Measurements from ENCODE around the gene BCL11A. TPM values are rescaled to one million over a fixed set of nuclear protein-coding genes. Genes with fewer than 3 reads are reported as not detected.

BCL11A gene
- total RNA-seq, 1 experiment from 2014 or later, result 91.4 TPM

GRCh38 chr2:60596411-60596810 lies 43.0 kb upstream of the BCL11A start:
- Histone ChIP-seq H2BK120ac (ENCODE audit: low read depth, low read length, poor library complexity, severe bottlenecking) (no peak overlapping the region), H4K91ac (ENCODE audit: insufficient read length, low read depth, low read length) (no peak overlapping the region), H3K9ac (ENCODE audit: extremely low read depth, insufficient read length, low read length) (no peak overlapping the region), H3K79me2 (ENCODE audit: insufficient read depth, low read length) (no peaks in the 10 kb centered on the region), H3K14ac (ENCODE audit: insufficient read depth, low read length) (no peak overlapping the region), H4K20me1 (ENCODE audit: control insufficient read depth, insufficient read depth, insufficient read length) (no peaks in the 10 kb centered on the region), H3K4ac (ENCODE audit: low read depth, low read length) (no peak overlapping the region), H4K5ac (ENCODE audit: insufficient read length, low read depth, low read length) (no peak overlapping the region), H3K9me3 (ENCODE audit: control insufficient read depth, low read depth, low read length) (no peaks in the 10 kb centered on the region), H3T11ph (ENCODE audit: low read length) (no peak overlapping the region), H3K23me2 (ENCODE audit: insufficient read length, low read depth, low read length, poor library complexity, severe bottlenecking) (no peaks in the 10 kb centered on the region), H3K27ac (ENCODE audit: insufficient read length, low read depth, low read length) (no peak overlapping the region), H3K79me1 (ENCODE audit: insufficient read depth, low read depth, low read length, poor library complexity, severe bottlenecking) (no peaks in the 10 kb centered on the region), H4K8ac (replicated peaks; ENCODE audit: insufficient read length, low read depth, low read length) (no peak overlapping the region), H2BK5ac (ENCODE audit: insufficient read length, low read length) (no peak overlapping the region), H2BK12ac (ENCODE audit: insufficient read length, low read depth, low read length) (no peak overlapping the region), H2BK15ac (ENCODE audit: low read depth, low read length) (no peak overlapping the region), H3K18ac (ENCODE audit: insufficient read length, low read depth, low read length) (no peak overlapping the region), H2AK5ac (ENCODE audit: insufficient read length, low read length) (no peak overlapping the region), H2AFZ (ENCODE audit: low read length) (no peak overlapping the region), H3K27me3 (ENCODE audit: insufficient read depth, low read length) (no peaks in the 10 kb centered on the region), H3K4me2 (ENCODE audit: insufficient read depth, insufficient read length, low read length) (no peak overlapping the region), H3K23ac (ENCODE audit: insufficient read length, low read depth, low read length) (no peak overlapping the region), H2BK20ac (ENCODE audit: low read depth, low read length, poor library complexity, severe bottlenecking) (no peak overlapping the region), H3K56ac (ENCODE audit: insufficient read length, low read depth, low read length) (no peak overlapping the region), H3K4me1 (ENCODE audit: insufficient read depth, low read length) (no peaks in the 10 kb centered on the region)
- Mint-ChIP-seq H3K4me1 (no peaks in the 10 kb centered on the region), H3K9me3 (peaks cover 20 to 21% of the 10 kb centered on the region in 2 experiments), H3K27me3 (ENCODE audit: low read depth) (peaks cover 4% of the 10 kb centered on the region), H3K4me3 (no peak overlapping the region), H3K27ac (no peak overlapping the region), H3K36me3 (ENCODE audit: insufficient read depth in 1 of 3, low read depth in 3 of 3) (peaks cover 4 to 19% (median 6%) of the 10 kb centered on the region in 3 experiments; a peak in 4 of 7 replicates)
- TF ChIP-seq CTCF (conservative IDR thresholded peaks at IDR 0.05), result no peak
- no peak for DNase-seq
- no CpG with 5 or more reads among the region's 2 CpGs for WGBS (ENCODE audit: extremely low coverage, insufficient read length, low lambda C conversion rate)
